LNCAP (cell line): ENCODE data around the gene SCMH1.

Experiments
- TF ChIP-seq, protein P1 (sequence below): fragments of 450-650 bp; IDR thresholded peaks from 2 replicates; pipeline ENCODE4 v1.5.1; 2017; ENCODE audit warnings: mild to moderate bottlenecking

Gene SCMH1

DNA sequence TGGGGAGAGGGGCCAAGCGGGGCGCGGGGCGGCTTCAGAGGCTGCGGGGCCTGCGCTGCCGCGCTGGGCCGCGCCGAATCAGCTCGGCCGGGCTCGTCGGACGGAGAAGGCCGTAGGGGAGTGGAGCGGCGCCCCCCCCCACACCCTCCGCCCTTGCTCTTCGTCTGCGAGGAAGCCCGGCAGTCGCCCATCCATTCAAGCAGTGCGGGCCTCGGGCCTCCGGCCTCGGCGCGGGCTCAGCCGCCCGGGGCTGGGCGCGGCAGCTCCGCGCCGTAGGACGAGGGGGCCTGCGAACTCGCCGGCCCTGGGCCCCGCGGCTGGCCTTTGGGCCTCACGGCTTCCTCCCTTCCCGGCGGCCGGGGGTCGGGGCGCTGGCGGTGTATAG is 262.0 kb downstream of the SCMH1 start:
- TF ChIP-seq, protein P1, sequence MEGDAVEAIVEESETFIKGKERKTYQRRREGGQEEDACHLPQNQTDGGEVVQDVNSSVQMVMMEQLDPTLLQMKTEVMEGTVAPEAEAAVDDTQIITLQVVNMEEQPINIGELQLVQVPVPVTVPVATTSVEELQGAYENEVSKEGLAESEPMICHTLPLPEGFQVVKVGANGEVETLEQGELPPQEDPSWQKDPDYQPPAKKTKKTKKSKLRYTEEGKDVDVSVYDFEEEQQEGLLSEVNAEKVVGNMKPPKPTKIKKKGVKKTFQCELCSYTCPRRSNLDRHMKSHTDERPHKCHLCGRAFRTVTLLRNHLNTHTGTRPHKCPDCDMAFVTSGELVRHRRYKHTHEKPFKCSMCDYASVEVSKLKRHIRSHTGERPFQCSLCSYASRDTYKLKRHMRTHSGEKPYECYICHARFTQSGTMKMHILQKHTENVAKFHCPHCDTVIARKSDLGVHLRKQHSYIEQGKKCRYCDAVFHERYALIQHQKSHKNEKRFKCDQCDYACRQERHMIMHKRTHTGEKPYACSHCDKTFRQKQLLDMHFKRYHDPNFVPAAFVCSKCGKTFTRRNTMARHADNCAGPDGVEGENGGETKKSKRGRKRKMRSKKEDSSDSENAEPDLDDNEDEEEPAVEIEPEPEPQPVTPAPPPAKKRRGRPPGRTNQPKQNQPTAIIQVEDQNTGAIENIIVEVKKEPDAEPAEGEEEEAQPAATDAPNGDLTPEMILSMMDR = no peak

DNA sequence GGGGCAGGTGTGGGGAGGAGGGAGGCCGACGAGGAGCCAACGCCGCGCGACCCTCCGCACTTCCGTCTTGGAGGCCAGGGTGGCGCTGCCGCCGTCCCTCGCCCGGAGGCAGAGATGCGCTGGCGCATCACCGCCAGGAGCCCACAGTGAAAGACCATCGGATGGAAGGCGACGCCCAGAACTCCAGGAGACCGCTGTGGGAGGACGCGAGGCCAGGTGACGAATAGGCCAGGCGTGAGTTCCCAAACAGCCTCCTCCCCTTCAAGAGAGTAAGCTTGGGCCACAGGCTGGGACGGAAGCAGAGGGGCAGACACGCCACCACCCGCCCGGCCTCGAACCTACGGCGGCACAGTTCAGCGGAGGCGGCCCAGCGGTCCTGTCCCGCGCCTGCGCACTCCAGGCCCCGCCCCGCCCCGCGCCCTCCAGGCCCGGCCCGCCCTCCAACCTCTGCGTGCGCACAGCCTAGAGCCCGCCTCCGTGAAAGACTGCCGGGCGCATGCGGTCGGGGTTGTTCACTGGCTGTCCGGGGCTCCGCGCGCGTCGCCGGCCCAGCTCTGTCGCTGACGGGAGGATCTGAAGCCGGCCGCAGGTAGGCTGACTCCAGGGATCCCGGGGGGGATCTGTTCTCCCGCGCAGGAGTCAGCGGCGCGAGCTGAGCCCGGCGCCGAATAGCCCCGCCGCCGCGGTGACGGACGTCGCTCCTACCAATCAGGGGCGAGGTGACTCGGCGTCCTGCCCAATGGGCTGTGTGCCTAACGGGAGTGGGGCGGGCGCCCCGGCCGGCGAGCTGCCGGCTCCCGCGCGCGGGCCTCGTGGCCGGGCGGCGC is 262.7 kb downstream of the SCMH1 start, which contains the start of gene CTPS1:
CTPS1 (plus strand) TSS at position 456 of the 827 bp plus-strand sequence. CDS start 3,595 bp downstream, outside the sequence.
- TF ChIP-seq, protein P1 = no peak

DNA sequence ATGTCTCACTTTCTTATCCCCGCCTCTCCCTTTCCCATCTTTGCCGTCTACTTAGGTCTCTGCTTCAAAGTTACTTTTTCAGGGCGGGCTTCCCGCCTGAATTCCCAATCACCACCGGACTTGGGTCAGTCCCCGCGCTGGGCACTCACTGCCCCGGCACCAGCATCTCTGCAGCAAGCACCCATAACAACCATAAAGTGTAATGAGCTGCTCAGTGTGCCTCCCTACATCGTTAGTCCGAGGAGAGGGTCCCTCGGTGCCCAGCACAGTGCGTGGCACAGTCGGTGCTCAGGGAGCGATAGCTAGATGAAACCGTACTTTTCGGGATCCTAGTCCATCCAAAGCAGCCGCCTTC is 263.2 kb downstream of the SCMH1 start:
- TF ChIP-seq, protein P1 = no peak

DNA sequence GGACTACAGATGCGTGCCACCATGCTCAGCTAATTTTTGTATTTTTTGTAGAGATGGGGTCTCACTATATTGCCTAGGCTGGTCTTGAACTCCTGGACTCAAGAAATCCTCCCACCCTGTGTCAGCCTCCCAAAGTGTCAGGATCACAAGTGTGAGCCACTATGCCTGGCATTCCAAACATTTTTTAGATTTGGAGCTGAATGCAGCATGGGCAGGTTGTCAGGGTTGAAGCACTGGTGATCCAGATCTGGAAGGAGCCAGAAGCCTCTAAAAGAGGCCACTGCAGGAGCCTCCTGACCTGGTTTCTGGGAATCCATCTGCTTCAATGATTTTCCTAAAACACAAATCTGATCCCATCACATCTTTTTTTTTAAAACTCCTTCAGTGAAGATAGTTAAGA is 264.4 kb downstream of the SCMH1 start:
- TF ChIP-seq, protein P1 = no peak
